Neural progenitor cell (in vitro differentiated cells): ENCODE results near the gene RACGAP1. TPM values are rescaled to one million over a fixed set of nuclear protein-coding genes. Genes with fewer than 3 reads are reported as not detected.

Experiments
- DNase-seq: peaks from one replicate; pipeline ENCODE4 v3.0.0-alpha.2; 2016; ENCODE audit warnings: low spot score
- H2AFZ ChIP-seq: fragments of 200-600 bp; sonication (generic); replicated peaks from 2 replicates; pipeline ENCODE4 v1.6.1; 2016; ENCODE audit warnings: antibody characterized with exemption
- H3F3A ChIP-seq: fragments of 200-600 bp; sonication (generic); 2 replicates; pipeline ENCODE4 v1.6.1; 2016; ENCODE audit warnings: antibody characterized with exemption, low read depth
- H3K27ac ChIP-seq: fragments of 200-600 bp; sonication (generic); 2 replicates; pipeline ENCODE4 v1.5.1; 2016; ENCODE audit warnings: mild to moderate bottlenecking
- H3K27me3 ChIP-seq: fragments of 200-600 bp; sonication (generic); 2 replicates; pipeline ENCODE4 v1.6.1; 2016; ENCODE audit warnings: mild to moderate bottlenecking, moderate library complexity
- H3K36me3 ChIP-seq: fragments of 200-600 bp; sonication (generic); 2 replicates; pipeline ENCODE4 v1.5.1; 2016
- H3K4me1 ChIP-seq: fragments of 200-600 bp; sonication (generic); 2 replicates; pipeline ENCODE4 v1.6.1; 2016; ENCODE audit warnings: mixed run types
- H3K4me2 ChIP-seq: fragments of 200-600 bp; sonication (generic); 2 replicates; pipeline ENCODE4 v1.6.1; 2016
- H3K4me3 ChIP-seq: fragments of 200-600 bp; sonication (generic); 2 replicates; pipeline ENCODE4 v1.5.1; 2016
- H3K79me2 ChIP-seq: fragments of 200-600 bp; sonication (generic); 2 replicates; pipeline ENCODE4 v1.6.1; 2016; ENCODE audit warnings: low read depth
- H3K9ac ChIP-seq: fragments of 200-600 bp; sonication (generic); 2 replicates; pipeline ENCODE4 v1.6.1; 2016
- H3K9me3 ChIP-seq: fragments of 200-600 bp; sonication (generic); 2 replicates; pipeline ENCODE4 v1.5.1; 2016; ENCODE audit warnings: low read depth
- H4K20me1 ChIP-seq: fragments of 200-600 bp; sonication (generic); 2 replicates; pipeline ENCODE4 v1.6.1; 2016; ENCODE audit warnings: low read depth
- H3K27ac Mint-ChIP-seq: 3 replicates; pipeline ENCODE4 v1.8.0; 2021; ENCODE audit warnings: mixed read lengths
- H3K27me3 Mint-ChIP-seq: 2 replicates; pipeline ENCODE4 v1.8.0; 2022; ENCODE audit warnings: low read depth, mild to moderate bottlenecking, inconsistent platforms, moderate library complexity, mixed read lengths; ENCODE audit not compliant: insufficient read depth
- H3K36me3 Mint-ChIP-seq: 3 replicates; pipeline ENCODE4 v1.8.0; 2021; ENCODE audit warnings: mixed read lengths
- H3K4me1 Mint-ChIP-seq: 3 replicates; pipeline ENCODE4 v1.8.0; 2021; ENCODE audit warnings: mixed read lengths
- H3K4me3 Mint-ChIP-seq: 3 replicates; pipeline ENCODE4 v1.8.0; 2021; ENCODE audit warnings: mild to moderate bottlenecking, moderate library complexity, mixed read lengths
- H3K9me3 Mint-ChIP-seq: 3 replicates; pipeline ENCODE4 v1.8.0; 2020; ENCODE audit warnings: mixed read lengths
- CTCF ChIP-seq: fragments of 200-600 bp; sonication (generic); IDR thresholded peaks from 2 replicates; pipeline ENCODE4 v1.5.1; 2017; ENCODE audit warnings: antibody characterized with exemption, mild to moderate bottlenecking
- EZH2 ChIP-seq: fragments of 200-600 bp; sonication (generic); IDR thresholded peaks from 2 replicates; pipeline ENCODE4 v1.6.1; 2017; ENCODE audit warnings: antibody characterized with exemption, mild to moderate bottlenecking, moderate library complexity
- EZH2phosphoT487 ChIP-seq: fragments of 200-600 bp; sonication (generic); IDR thresholded peaks from 2 replicates; pipeline ENCODE4 v1.6.1; 2017; ENCODE audit warnings: antibody characterized with exemption
- total RNA-seq: library from RNA; depleted of rRNA; stranded (reverse); fragments of >200 nt; gene quantifications from 2 replicates; pipeline ENCODE4 v1.2.3, GENCODE V29; 2015; ENCODE audit warnings: low replicate concordance

Gene RACGAP1
- total RNA-seq, 1 donor from 2014 or later = 149 TPM

DNA sequence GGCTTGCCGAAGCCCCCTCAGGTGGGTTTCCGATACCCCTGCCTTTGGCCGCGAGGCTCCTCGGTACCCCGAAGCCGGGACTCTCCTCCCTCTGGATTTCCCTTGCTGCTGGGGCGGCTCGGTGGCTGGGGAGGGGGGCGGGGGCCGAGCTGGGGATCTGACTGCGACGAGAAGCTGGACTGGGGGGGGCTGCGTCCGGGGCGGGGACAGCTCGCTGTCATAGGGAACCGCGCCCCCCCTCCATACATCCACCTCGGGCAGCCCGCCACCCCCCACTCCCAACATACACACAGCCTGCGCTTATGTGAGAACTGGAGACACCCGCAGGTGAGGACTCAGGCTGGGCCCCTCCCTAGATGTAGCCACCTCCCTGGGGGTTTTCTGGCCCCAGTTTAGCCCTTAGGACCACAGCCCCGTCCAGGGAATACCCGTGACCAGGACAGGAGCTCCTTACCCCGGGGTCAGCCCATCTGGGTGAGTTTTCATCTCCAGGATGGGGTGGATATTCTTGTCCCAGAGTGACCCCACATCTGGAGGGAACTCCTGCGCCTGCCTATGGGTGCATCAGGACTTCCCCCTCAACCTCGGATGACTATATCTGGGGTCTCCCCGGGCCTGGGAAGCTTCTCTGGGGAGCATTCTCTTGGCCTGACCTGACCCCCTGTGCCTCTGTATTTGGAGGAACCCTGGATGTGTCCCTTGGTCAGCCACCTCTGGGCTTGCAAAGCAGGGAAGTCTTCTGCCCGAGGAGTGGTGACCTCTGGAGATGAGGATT lies 32.8 kb upstream of the RACGAP1 start:
- TF ChIP-seq CTCF (no peak), EZH2phosphoT487 (no peak), EZH2 (no peak)
- peaks cover 14% of the 10 kb centered on the region for H3F3A ChIP-seq
- H3K4me1 Mint-ChIP-seq = peaks cover 23% of the 10 kb centered on the region
- H3K4me1 ChIP-seq = peaks cover 8% of the 10 kb centered on the region
- H3K27me3 ChIP-seq = peaks cover 83% of the 10 kb centered on the region
- peaks cover 11% of the 10 kb centered on the region for H3K36me3 Mint-ChIP-seq
- peak overlapping the region; percentile 81 for H3K4me3 Mint-ChIP-seq
- no peaks in the 10 kb centered on the region for H3K79me2 ChIP-seq
- peaks cover 28% of the 10 kb centered on the region for H3K27me3 Mint-ChIP-seq
- no peak overlapping the region for H3K27ac ChIP-seq
- H3K9me3 ChIP-seq = no peaks in the 10 kb centered on the region
- H3K4me3 ChIP-seq = peak overlapping the region; percentile 92
- no peaks in the 10 kb centered on the region for H3K36me3 ChIP-seq
- no peaks in the 10 kb centered on the region for H4K20me1 ChIP-seq
- no peak overlapping the region for H3K27ac Mint-ChIP-seq
- H2AFZ ChIP-seq = peak overlapping the region; percentile 97
- no peaks in the 10 kb centered on the region for H3K9me3 Mint-ChIP-seq
- H3K4me2 ChIP-seq = peak overlapping the region; percentile 99
- no peak for DNase-seq
- H3K9ac ChIP-seq = no peak overlapping the region

GRCh38 chr12:50057000-50057841 lies 31.9 kb upstream of the RACGAP1 start, which contains the start of gene ASIC1:
Gene ASIC1, plus strand, starts transcription at chr12:50057596. Its CDS starts 1,171 bp downstream, at chr12:50058767.
- Histone ChIP-seq H3K9ac (no peak within 1 kb of the TSS), H3K9me3 (no peaks in the 10 kb centered on the region), H3K4me1 (peaks cover 8% of the 10 kb centered on the region), H3K4me2 (peak within 1 kb of the TSS; percentile 99), H2AFZ (peak within 1 kb of the TSS; percentile 97), H3F3A (peaks cover 14% of the 10 kb centered on the region), H3K36me3 (no peaks in the 10 kb centered on the region), H3K79me2 (no peaks in the 10 kb centered on the region), H4K20me1 (no peaks in the 10 kb centered on the region), H3K27ac (no peak within 1 kb of the TSS), H3K27me3 (peaks cover 91% of the 10 kb centered on the region), H3K4me3 (peak within 1 kb of the TSS; percentile 92)
- peak; percentile 88 for DNase-seq
- peak within 1 kb of the TSS; percentile 96 for H3K4me3 Mint-ChIP-seq
- H3K27ac Mint-ChIP-seq = peak within 1 kb of the TSS; percentile 16
- H3K27me3 Mint-ChIP-seq = peaks cover 31% of the 10 kb centered on the region
- TF ChIP-seq EZH2phosphoT487 (no peak), EZH2 (peak; percentile 57), CTCF (peak; percentile 9)
- H3K36me3 Mint-ChIP-seq = peaks cover 11% of the 10 kb centered on the region
- H3K9me3 Mint-ChIP-seq = no peaks in the 10 kb centered on the region
- peaks cover 23% of the 10 kb centered on the region for H3K4me1 Mint-ChIP-seq

GRCh38 chr12:50056639-50056976 lies 31.3 kb upstream of the RACGAP1 start:
- Histone ChIP-seq H3K4me1 (peaks cover 9% of the 10 kb centered on the region), H3K9me3 (no peaks in the 10 kb centered on the region), H4K20me1 (no peaks in the 10 kb centered on the region), H3K79me2 (no peaks in the 10 kb centered on the region), H3K36me3 (no peaks in the 10 kb centered on the region), H2AFZ (peak overlapping the region; percentile 97), H3K27ac (no peak overlapping the region), H3K27me3 (peaks cover 97% of the 10 kb centered on the region), H3K9ac (no peak overlapping the region), H3K4me2 (peak overlapping the region; percentile 99), H3F3A (peaks cover 14% of the 10 kb centered on the region), H3K4me3 (peak overlapping the region; percentile 92)
- peak overlapping the region; percentile 96 for H3K4me3 Mint-ChIP-seq
- no peaks in the 10 kb centered on the region for H3K9me3 Mint-ChIP-seq
- DNase-seq = no peak
- TF ChIP-seq CTCF = no peak
- no peak for TF ChIP-seq EZH2
- TF ChIP-seq EZH2phosphoT487 = no peak
- H3K4me1 Mint-ChIP-seq = peaks cover 25% of the 10 kb centered on the region
- peaks cover 10% of the 10 kb centered on the region for H3K36me3 Mint-ChIP-seq
- peak overlapping the region; percentile 16 for H3K27ac Mint-ChIP-seq
- peaks cover 35% of the 10 kb centered on the region for H3K27me3 Mint-ChIP-seq
